Gastroesophageal sphincter (tissue), 4 donors: Measurements from ENCODE around the gene SEMA3A. TPM values are rescaled to one million over a fixed set of nuclear protein-coding genes. Genes with fewer than 3 reads are reported as not detected.

Experiments used
- ATAC-seq: fragments of 150-250 bp; one replicate; pipeline ENCODE4 v1.9.1; 2016; ENCODE audit warnings: mild to moderate bottlenecking, moderate library complexity
- H3K27ac ChIP-seq, 4 donors: fragments of 200-600 bp; sonication (generic) in 3 of 4; 1 replicate in 3 of 4; 2 replicates in 1 of 4; pipeline ENCODE4 v1.5.1; 2016 to 2019
- H3K27me3 ChIP-seq: fragments of 200-600 bp; sonication (generic); one replicate; pipeline ENCODE4 v1.5.1; 2019
- H3K36me3 ChIP-seq, 2 donors: fragments of 200-600 bp; sonication (generic); one replicate each; pipeline ENCODE4 v1.5.1; 2019; ENCODE audit warnings: control low read depth in 1 of 2
- H3K4me1 ChIP-seq, 3 donors: fragments of 200-600 bp; sonication (generic); 1 replicate in 2 of 3; 2 replicates in 1 of 3; pipeline ENCODE4 v1.5.1; 2016 to 2019; ENCODE audit warnings: control low read depth in 2 of 3
- H3K4me3 ChIP-seq, 2 donors: fragments of 200-600 bp; sonication (generic); one replicate each; pipeline ENCODE4 v1.5.1; 2019; ENCODE audit warnings: mild to moderate bottlenecking in 1 of 2, moderate library complexity in 1 of 2
- H3K9me3 ChIP-seq, 3 donors: fragments of 200-600 bp; sonication (generic); one replicate each; pipeline ENCODE4 v1.5.1; 2017 to 2019; ENCODE audit warnings: control low read depth in 2 of 3
- EP300 ChIP-seq: sonication (generic); formaldehyde crosslinking; IDR thresholded peaks from one replicate; pipeline ENCODE4 v1.6.1; 2017; ENCODE audit warnings: antibody characterized with exemption, mild to moderate bottlenecking
- POLR2A ChIP-seq, 2 donors: fragments of 450-650 bp; IDR thresholded peaks; one replicate each; pipeline ENCODE4 v1.6.1; 2017; ENCODE audit warnings: antibody characterized with exemption in 2 of 2, mild to moderate bottlenecking in 2 of 2, moderate library complexity in 1 of 2
- POLR2AphosphoS5 ChIP-seq: sonication (generic); formaldehyde crosslinking; IDR thresholded peaks from one replicate; pipeline ENCODE4 v1.6.1; 2017; ENCODE audit warnings: antibody characterized with exemption
- WGBS, 2 donors: methylation state at CpG; one replicate each; pipeline ENCODE4 v1.1.5; 2018; ENCODE audit warnings: low coverage in 1 of 2; 5-methylcytosine and 5-hydroxymethylcytosine counted together
- total RNA-seq, 4 donors: library from RNA; depleted of rRNA; stranded (reverse); fragments of >200 nt; gene quantifications; one replicate each; pipeline ENCODE4 v1.1.0, GENCODE V29; 2016
- TF ChIP-seq, protein P1 (sequence below), 4 experiments: fragments of 200-600 bp in 2 of 4; fragments of 450-650 bp in 2 of 4; sonication (generic) in 1 of 4; IDR thresholded peaks; one replicate each; pipeline ENCODE4 v1.5.1; 2017 to 2019; ENCODE audit warnings: antibody characterized with exemption in 4 of 4, mild to moderate bottlenecking in 2 of 4, moderate library complexity in 2 of 4

Gene SEMA3A
- total RNA-seq, 4 donors from 2014 or later: 24.6 to 61.6 (median 33.0) TPM

GRCh38 chr7:84210301-84210700 lies 15.7 kb upstream of the SEMA3A start:
- Histone ChIP-seq H3K4me3 (no peak overlapping the region), H3K27ac (no peak overlapping the region), H3K4me1 (peaks cover 0 to 8% (median 0%) of the 10 kb centered on the region in 3 donors), H3K9me3 (no peaks in the 10 kb centered on the region), H3K36me3 (no peaks in the 10 kb centered on the region), H3K27me3 (no peaks in the 10 kb centered on the region)
- TF ChIP-seq EP300: no peak
- TF ChIP-seq, protein P1, sequence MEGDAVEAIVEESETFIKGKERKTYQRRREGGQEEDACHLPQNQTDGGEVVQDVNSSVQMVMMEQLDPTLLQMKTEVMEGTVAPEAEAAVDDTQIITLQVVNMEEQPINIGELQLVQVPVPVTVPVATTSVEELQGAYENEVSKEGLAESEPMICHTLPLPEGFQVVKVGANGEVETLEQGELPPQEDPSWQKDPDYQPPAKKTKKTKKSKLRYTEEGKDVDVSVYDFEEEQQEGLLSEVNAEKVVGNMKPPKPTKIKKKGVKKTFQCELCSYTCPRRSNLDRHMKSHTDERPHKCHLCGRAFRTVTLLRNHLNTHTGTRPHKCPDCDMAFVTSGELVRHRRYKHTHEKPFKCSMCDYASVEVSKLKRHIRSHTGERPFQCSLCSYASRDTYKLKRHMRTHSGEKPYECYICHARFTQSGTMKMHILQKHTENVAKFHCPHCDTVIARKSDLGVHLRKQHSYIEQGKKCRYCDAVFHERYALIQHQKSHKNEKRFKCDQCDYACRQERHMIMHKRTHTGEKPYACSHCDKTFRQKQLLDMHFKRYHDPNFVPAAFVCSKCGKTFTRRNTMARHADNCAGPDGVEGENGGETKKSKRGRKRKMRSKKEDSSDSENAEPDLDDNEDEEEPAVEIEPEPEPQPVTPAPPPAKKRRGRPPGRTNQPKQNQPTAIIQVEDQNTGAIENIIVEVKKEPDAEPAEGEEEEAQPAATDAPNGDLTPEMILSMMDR (IDR thresholded peaks at IDR 0.05): no peak
- no peak for TF ChIP-seq POLR2AphosphoS5
- TF ChIP-seq POLR2A (IDR thresholded peaks at IDR 0.05): no peak
- 89 to 96% methylated on average over 3 of the region's 3 CpGs for WGBS, 2 donors
- ATAC-seq: no peak

DNA sequence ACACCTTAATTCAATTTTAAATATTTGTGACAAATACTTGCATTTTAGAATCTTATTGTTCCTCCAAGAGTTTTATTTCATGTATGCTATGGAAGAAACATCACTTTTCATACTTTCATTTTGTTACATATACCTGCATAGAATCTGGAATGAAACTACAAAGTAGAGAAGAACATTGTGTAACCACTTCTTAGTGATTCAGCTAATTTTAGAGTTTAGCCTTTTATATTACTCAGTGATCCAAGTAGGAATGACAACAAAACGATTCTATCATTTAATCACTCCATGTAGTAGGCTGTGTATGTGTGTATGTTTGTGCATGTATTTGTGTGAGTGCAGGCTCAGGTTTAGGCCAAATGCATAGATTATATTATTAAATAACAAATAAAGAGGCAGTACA lies 14.4 kb upstream of the SEMA3A start:
- no peaks in the 10 kb centered on the region for H3K27me3 ChIP-seq
- no peak overlapping the region for H3K4me3 ChIP-seq
- peaks cover 0 to 8% (median 0%) of the 10 kb centered on the region in 3 donors for H3K4me1 ChIP-seq
- TF ChIP-seq POLR2A (IDR thresholded peaks at IDR 0.05) (no peak), EP300 (no peak), POLR2AphosphoS5 (no peak)
- TF ChIP-seq, protein P1 (IDR thresholded peaks at IDR 0.05): no peak
- 33 to 70% methylated on average over 1 of the region's 1 CpG for WGBS, 2 donors
- ATAC-seq: no peak
- no peaks in the 10 kb centered on the region for H3K9me3 ChIP-seq
- H3K27ac ChIP-seq: no peak overlapping the region
- no peaks in the 10 kb centered on the region for H3K36me3 ChIP-seq

- 78 to 94% methylated on average over 2 of the region's 2 CpGs for WGBS, 2 donors
- Histone ChIP-seq H3K27me3 (no peaks in the 10 kb centered on the region), H3K27ac (no peak overlapping the region), H3K4me3 (no peak overlapping the region), H3K4me1 (peaks cover 0 to 8% (median 0%) of the 10 kb centered on the region in 3 donors), H3K9me3 (no peaks in the 10 kb centered on the region), H3K36me3 (no peaks in the 10 kb centered on the region)
- TF ChIP-seq, protein P1 (IDR thresholded peaks at IDR 0.05): no peak
- no peak for TF ChIP-seq EP300
- TF ChIP-seq POLR2AphosphoS5: no peak
- no peak for TF ChIP-seq POLR2A (IDR thresholded peaks at IDR 0.05)
- no peak for ATAC-seq
Observed at GRCh38 chr7:84207615-84208014, 13.0 kb upstream of the SEMA3A start.

GRCh38 chr7:84207025-84207424 lies 12.4 kb upstream of the SEMA3A start:
- H3K27me3 ChIP-seq: no peaks in the 10 kb centered on the region
- ATAC-seq: no peak
- no peaks in the 10 kb centered on the region for H3K36me3 ChIP-seq
- H3K27ac ChIP-seq: no peak overlapping the region
- no peaks in the 10 kb centered on the region for H3K9me3 ChIP-seq
- no peak overlapping the region for H3K4me3 ChIP-seq
- TF ChIP-seq, protein P1 (IDR thresholded peaks at IDR 0.05): no peak
- TF ChIP-seq POLR2AphosphoS5: no peak
- TF ChIP-seq EP300: no peak
- peaks cover 0 to 8% (median 0%) of the 10 kb centered on the region in 3 donors for H3K4me1 ChIP-seq
- WGBS, 2 donors: 78 to 84% methylated on average over 2 of the region's 2 CpGs

GRCh38 chr7:84204655-84205054 lies 10.1 kb upstream of the SEMA3A start:
- H3K4me3 ChIP-seq: no peak overlapping the region
- H3K36me3 ChIP-seq: no peaks in the 10 kb centered on the region
- H3K27ac ChIP-seq: no peak overlapping the region
- H3K27me3 ChIP-seq: no peaks in the 10 kb centered on the region
- TF ChIP-seq EP300 (no peak), POLR2A (IDR thresholded peaks at IDR 0.05) (no peak), POLR2AphosphoS5 (no peak)
- TF ChIP-seq, protein P1 (IDR thresholded peaks at IDR 0.05): no peak
- 66 to 78% methylated on average over 3 of the region's 3 CpGs for WGBS, 2 donors
- peaks cover 0 to 11% (median 0%) of the 10 kb centered on the region in 3 donors for H3K4me1 ChIP-seq
- no peak for ATAC-seq
- no peaks in the 10 kb centered on the region for H3K9me3 ChIP-seq
